ENCODE measurements around the gene ARPIN.
A peak's percentile ranks its signal among the peaks of the same experiment; 100 is the strongest.
"Not testable (repeated sequence)": the region's sequence is repeated elsewhere in the genome, so short reads cannot be mapped to it uniquely, and the experiment has no call there.

ARPIN gene

DNA sequence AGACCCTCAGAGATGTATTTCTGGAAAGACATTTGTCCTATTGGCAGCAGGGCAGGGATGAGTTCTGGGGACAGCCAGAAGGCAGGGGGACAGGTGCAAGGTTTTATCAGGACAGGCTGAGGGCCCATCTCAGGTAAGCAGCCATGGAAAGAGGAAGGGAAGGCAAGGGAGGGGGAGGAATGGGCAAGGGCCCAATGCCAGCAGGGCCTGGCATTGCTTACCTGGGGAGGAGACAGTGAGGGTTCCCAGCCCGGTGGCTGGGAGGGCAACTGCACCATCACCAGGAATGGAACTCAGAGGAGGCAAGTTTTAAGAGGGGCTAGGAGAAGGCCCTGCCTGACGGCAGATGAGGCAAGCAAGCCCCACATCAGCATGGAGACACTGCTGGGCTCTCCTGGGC lies 3.1 kb downstream of the ARPIN start:
- FAIRE-seq: no peak

DNA sequence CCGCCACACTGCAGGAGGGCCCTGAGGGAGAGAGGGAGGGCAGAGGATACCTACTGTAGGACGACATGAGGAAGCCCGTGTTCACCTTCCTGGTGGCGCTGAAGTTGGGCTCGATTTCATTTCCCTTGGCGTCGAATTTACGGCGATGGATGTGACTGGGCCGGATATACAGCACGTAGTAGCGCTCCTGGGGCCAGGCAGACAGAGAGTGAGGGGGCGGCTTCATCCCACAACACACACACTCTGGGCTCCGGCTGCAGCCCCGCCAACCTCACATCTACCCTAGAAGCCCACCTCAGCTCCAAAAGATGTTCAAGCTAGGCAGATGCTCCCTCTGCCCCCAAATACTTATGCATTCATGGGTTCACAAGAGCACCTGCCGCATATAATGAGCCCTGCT lies 4.5 kb downstream of the ARPIN start:
- FAIRE-seq: no peak

DNA sequence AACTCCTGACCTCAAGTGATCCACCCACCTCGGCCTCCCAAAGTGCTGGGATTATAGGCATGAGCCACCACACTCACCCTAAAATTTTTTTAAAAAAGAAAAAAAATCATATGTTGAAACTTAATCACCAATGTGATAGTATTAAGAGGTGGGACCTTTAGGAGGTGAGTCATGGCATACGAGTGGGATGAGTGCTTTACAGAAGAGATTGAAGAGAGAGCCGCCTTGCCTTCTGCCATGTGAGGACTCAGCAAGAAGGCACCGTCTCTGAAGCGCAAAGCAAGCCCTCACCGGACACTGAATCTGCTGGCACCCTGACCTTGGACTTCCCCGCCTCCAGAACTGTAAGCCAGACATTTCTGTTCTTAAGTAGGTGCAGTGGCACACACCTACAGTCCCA lies 5.5 kb downstream of the ARPIN start:
- FAIRE-seq: no peak

DNA sequence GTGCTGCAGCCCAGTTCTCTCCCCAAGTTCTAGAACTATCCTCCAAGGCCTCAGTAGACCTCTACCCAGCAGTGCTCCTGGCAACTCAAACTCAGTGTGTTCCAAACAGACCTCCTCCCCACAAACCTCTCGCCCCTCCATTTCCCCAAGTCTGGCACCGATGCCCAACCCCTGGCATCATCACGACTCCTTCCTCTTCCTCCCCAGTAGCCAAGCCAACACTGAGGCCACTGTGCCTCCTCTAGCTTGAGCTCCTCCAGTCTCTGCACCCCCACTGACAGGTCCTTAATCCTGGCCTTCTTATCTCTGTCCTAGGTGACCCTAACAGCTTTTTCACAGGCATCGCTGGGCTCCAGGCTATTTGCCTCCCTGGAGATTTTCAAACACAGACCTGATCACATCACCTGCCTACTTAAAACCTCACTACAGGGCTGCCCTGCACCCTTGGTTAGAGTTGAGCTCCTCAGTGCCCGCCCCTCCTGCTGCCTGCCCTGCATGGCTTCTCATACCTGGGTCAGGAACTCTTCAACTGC lies 6.8 kb downstream of the ARPIN start:
- no peak for FAIRE-seq

DNA sequence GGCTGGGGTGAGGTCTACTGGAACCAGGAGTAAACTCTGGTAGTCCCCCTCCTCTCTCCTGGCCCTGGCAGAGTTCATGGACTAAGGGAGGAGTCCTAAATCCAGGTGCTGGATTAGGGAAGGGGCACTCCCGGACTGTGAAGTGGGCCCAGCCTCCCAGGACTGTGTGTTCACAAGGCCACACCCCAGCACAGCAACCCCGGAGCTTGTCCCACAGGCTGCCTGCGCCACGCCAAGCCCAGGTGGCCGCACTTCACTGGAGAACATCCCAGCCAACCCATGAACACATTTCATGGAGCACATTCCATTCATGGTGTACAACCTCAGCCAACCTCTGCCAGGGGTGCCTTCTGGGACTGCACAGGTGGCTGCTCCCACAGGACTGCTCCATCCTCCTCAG lies 8.2 kb downstream of the ARPIN start:
- FAIRE-seq: no peak

DNA sequence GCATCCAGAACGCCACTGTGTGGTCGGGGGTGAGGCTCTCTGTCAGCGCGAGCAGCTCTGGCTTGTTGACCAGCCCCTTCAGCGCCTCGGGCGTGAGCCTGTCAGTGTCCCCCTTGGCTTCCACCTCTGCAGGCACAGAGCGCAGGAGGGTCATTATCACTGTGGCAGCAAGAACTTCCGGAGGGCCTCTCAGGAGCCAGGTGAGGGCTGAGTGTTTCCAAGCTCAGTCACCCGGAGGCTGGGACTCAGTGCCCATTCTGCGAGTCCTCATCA lies 9.0 kb downstream of the ARPIN start:
- FAIRE-seq: no peak

DNA sequence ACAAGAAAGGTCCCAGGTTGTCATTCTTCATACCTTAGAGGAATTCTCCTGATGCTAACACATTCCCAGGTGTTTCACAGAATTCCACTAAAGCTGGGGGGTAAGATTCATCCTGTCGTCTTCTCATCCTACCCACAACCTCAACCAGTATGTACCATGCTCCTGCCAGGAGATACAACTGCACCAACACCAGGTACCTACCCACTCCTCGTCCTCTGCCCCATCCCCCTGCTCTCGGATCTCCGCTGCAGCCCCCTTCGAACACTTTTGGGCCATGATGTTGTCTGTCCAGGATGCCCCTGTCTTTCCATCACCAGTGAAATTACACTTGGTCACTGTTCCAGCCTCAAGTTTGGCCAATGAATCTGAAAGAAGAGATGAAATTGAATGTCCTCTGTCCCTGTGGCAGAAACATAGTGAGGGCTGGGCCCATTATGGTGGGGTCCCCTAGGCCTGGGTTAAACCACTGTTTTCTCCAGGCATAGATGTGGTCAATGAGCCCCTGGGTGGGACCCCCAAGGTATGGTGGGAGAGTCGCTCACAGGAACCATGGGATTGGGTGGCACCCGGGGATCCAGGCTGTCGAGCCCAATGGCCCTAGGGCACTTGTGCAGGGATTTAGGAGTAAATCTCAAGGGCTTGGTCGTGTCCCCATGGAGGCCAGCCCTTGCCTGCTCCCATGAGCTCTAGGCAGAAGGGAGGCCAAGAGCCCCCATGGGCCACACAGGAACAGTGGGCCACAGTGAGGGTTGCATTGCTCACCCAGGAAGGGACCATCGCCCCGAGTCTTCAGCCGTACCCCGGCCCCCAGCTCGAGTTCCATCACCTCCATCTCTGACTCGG lies 9.5 kb downstream of the ARPIN start:
- no peak for FAIRE-seq

DNA sequence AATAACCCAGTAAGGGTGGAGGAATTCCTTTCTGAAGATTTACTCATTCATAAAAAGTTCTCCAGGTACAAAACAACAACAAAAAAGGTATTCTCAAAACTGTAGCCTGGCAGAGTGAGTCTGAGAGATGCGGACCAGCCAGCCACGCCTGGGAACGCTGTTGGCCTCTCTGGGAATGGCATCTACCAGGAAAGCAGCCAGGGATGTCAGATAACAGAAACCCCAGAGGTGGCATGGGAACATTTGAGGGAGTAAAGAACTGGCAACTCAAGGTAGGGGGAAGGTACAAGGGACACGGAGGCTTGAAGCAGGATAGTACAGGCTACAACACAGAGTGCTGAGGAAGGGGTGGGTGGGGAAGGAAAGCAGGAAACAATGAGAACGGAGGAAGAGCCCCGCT lies 11.9 kb downstream of the ARPIN start:
- FAIRE-seq: no peak

DNA sequence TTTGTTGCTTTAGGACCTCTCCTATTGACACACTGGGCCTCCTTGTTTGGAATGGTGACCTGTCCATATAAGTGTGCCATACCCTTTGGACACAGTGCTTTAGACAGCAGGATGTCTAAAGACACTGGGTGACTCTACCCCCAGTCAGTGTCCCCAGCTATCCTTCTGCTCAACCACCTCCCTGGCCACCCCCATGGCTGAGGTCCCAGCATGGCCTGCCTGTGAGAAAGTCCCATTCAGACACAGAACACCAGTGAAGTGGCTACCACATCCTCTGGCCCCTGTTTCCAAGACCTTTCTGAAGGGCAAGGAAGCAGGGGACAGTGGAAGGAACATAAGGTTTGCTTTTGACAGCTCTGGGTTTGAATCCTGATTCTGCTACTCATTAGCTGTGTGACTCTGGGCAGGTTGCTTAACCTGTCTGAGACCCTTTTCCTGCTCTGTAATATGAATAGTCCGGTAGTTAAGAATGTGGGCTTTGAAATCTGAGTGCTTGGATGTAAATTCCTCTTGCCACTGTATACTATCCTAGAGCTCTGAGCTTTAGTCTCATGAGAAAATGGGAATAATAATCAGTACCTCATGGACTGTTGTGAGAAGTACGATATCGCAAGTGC lies 12.7 kb downstream of the ARPIN start:
- FAIRE-seq: no peak

DNA sequence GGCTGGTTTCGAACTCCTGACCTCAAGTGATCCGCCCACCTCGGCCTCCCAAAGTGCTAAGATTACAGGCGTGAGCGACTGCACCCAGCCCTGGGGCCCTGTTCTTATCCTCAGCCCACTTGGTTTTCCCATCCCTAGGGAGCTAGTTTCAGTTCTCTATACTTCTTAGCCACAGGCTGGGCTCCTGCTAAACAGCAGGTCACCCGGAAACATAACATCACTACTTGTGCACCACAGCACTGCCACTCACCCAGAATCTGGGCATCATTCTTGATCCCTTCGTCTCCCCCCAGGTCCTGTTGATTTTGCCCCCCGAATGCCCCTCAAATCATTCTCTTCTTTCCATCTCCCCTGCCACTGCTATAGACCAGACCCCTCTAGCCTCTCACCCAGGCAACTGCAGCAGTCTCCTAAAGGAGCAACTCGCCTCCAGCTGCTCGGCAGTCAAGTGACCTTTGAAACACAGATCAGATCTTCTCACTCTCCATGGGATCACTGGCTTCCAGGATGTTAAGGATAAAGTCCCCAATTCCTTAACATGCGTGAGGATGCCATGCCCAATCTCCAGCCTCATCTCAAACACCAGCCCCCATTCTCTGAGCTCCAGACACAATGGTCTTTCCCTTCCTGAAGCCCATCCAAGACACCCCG lies 13.3 kb downstream of the ARPIN start:
- no peak for FAIRE-seq

DNA sequence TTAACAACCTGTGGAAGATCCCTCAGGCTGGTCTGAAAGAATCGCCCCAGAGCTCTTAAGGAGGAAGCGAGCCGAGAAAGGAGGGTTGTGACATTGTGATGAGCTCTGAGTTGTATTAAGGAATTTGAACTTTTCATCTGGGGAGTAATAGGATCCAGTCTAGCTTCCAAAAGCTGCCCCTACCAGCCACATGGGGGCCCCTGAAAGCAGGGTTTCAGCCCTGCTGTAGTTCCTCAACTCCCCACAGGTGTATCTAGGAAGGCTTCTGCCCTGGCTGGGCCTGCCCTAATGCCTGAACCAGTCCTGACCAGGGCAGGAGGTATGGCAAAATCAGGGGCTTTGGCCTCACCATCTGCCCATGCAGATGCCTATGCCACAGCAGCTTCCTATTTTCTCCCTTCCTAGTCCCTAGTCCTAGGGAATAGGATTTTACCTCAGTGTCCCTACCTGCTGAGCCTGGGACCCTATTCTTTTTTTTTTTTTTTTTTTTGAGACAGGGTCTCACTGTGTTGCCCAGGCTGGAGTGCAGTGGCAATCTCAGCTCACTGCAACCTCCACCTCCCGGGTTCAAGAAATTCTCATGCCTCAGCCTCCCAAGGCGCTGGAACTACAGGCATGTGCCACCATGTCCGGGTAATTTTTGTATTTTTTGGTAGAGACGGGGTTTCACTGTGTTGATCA lies 14.0 kb downstream of the ARPIN start:
- FAIRE-seq: no peak

DNA sequence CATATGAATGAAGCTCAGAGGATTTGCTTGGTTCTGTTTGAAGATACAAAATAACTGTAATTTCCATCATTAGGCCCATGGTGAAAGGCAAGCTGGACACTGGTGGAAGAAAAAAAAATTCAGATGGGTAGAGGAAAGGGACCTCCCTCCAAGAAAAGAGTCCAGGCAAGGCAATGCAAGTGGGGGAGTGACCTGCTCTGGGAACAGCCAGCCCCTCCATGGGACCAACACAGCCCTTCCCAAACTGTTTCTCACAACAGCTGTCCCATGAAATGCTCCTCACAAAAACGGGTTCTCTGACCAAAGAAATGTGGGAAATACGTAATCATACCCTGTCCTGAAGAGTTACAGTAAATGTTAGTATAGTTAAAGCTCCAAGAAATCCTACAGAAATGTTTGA lies 14.6 kb downstream of the ARPIN start:
- FAIRE-seq: no peak

DNA sequence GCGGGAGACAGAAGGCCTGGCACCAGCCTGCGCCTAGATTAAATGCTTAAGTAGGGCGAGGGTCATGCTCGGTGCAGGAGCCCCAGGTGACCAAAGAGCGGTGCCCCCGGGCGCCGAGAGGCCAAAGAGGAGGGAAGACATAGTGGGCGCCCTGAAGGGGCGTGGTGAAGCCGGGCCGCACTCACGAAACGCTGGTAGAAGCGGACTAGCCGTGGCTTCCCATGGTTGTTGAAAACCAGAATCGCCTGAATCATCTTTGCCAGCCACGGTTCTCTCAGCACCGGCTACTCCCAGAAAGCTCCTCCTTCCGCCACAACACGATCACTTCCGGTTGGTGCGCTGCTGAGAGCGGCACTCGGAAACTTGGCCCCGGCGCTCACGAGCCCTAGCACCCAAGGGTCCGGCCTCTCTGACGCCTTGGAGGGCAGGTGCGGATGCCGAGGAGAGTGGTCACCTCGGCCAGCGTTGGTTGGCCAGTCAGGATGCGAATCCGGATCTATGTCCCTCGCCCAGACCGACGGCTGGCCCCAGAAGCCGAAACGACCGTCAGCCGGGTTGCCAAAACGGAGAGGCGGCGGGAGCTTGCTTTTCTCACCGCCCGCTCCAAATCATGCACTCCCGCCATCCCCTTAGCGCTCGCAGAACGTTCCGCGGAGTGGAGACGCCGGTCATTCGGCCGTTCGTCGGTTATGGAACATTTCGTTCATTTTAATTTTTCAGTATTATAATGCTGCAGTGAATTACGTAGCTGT lies 18.9 kb downstream of the ARPIN start, which contains the start of gene AP3S2:
TSS of gene AP3S2 (minus strand) at position 299 of the 752 bp plus-strand sequence. CDS start at position 254, 45 bp downstream.
- FAIRE-seq: peak; percentile 18

DNA sequence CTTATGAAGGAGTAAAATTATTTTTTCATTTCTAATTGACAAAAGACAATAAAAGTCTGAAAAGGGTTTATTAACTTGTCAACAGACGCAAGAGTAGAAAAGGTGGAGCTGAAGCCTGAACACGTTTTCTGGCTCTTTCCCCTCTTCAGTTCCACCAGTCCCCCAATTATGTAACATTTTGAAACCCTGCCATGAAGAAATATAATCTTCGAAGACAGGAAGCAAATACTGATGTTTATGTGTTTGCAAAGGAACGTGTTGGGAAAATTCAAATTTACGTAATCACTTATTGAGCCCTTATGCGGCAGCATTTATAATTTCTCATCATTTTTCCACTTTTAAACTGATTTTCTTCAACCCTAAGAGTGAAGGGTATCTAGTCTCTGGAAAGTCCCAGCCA lies 19.7 kb downstream of the ARPIN start:
- FAIRE-seq: no peak

DNA sequence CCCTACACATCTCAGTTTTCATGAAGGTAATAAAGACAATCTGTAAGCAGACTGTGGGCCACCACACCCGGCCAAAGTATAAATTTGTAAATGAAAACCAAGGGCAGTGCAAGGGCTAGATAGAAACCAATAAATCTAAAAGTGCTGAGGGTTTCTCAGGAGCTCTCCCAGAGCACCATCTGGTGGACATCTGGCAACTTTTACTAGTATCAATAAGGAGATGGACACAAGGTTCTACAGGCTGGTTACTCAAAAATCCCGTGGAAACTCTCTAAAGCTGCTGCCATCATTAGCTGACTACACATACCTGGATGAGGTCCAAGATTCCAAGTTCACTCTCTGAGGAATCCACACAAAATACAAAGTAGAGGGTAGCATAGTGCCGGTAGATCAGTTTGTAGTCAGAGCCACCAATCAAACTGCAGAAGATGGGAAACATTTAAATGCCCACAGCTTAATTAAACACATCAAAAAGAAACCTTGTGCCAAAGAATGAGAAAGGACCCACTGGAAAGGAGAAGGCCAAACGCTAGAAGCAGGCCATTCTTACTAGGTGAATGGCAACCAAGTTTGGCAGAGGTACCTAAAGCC lies 24.4 kb downstream of the ARPIN start:
- FAIRE-seq: no peak

DNA sequence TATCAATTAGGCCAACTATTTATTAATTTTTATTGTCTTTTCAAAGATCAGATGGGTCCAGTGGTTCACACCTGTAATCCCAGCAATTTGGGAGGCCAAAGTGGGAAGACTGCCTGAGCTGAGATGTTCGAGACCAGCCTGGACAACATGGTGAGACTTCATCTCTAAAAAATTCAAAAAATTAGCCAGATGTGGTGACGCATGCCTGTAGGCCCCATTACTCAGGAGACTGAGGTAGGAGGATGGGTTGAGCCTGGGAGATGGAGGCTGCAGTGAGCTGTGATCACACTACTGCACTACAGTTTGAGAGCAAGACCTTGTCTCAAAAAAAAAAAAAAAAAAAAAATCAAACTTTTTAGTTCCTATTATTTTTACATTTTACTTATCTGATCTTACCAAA lies 27.1 kb downstream of the ARPIN start:
- no peak for FAIRE-seq

DNA sequence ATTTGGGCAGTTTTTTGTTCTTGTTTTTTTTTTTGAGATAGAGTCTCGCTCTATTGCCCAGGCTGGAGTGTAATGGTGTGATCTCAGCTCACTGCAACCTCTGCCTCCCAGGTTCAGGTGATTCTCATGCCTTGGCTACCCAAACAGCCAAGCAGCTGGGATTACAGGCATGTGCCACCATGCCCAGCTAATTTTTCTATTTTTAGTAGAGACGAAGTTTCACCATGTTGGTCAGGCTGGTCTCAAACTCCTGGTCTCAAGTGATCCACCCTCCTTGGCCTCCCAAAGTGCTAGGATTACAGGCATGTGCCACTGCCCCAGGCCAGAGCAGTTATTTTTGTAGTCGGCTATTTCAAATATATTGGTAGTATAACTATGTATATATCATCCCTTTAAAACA lies 27.6 kb downstream of the ARPIN start:
- FAIRE-seq: not testable (repeated sequence)

DNA sequence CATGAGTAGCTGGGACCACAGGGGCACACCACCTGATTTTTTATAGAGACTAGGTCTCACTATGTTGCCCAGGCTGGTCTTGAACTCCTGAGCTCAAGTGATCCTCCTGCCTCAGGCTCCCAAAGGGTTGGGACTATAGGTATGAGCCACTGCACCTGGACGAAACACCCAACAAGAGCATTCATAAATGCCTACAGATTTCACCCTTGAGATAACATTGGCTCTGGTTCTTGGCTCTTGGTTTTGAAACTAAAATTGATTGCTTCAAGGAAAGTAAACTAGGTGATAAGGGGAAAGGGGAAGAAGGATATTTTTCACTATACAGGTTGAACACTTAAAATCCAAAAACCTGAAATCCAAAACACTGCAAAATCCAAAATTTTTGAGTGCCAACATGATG lies 29.2 kb downstream of the ARPIN start:
- no peak for FAIRE-seq

DNA sequence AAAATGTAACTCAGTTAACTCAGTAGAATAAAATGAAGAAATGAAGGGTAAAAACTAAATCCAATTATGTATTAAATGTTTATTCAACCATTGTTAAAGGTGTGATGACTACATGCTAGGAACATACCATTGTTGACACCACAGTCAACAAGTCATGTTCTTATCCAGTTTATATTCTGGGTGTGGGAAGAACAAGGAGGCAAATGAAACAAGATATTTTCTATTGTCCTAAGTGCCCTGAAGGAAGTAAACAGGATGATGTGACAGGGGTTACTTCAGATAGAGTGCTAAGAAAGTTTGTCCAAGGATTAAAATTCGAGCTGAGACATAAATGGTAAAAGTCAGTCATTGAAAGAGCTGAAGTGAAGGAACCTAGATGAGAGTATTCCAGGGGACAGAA lies 32.0 kb downstream of the ARPIN start:
- no peak for FAIRE-seq

DNA sequence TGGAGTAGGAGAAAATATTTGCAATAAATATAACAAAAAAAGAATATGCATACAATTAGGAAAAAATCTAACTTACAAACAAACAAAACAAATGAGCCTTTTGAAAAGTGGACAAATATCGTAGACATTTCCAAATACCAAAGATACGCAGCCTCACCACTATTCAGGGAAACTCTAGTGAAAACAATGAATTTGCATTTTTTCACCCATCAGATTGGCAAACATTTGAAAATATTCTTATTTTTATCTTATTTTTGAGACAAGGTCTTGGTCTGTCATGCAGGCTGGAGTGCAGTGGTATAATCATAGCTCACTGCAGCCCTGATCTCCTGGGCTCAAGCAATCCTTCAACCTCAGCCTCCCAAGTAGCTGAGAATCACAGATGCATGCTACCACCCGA lies 34.4 kb downstream of the ARPIN start:
- FAIRE-seq: no peak

DNA sequence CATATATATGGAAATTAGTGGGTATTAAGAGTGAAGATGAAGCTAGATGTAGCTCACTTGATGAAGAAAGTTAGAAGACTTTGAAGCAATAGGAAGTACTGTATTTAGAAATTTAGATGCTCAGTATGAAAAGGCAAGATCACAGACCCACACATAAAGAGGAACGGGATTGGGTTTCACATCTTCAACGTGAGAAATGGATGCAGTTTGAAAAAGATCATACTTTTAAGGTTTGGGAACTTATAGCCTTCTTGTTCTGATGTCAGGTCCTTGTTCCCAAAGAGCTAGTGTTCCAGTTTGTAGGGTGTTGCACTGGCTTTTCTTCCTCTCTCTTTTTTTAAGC lies 35.7 kb downstream of the ARPIN start:
- FAIRE-seq: no peak

DNA sequence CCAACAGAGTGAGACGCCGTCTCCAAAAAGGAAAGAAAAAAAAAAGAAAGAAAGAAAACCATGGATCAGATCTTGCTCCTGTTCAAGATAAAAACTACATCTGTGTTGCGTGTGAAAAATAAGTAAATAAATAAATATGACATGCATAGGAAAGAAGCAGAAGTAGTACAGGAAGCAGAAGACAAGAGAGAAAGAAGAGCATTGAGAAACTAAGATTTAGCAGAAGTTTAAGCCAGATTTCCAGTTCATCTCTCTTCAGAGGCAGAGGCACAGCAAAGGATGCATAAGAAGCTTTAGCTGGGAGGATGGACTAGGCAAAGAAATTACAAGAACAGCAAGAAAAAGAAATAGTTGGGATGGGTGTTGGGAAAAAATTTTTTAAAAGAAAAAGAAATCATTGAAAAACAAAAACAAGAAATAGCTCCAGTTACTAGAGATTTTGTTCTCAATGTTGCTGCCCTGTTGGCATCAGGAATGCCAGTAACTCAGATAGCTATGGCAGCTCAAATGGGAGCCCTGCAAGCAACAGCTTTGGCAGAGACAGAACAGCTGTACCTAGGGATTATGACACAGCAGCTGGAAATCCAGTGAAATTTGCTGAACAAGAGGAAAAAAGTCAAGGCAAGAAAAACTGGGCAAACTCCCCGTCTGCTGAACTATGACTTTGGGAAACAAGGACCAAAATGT lies 36.2 kb downstream of the ARPIN start:
- FAIRE-seq: no peak
